ENCODE measurements around the gene FUT4.

DNA sequence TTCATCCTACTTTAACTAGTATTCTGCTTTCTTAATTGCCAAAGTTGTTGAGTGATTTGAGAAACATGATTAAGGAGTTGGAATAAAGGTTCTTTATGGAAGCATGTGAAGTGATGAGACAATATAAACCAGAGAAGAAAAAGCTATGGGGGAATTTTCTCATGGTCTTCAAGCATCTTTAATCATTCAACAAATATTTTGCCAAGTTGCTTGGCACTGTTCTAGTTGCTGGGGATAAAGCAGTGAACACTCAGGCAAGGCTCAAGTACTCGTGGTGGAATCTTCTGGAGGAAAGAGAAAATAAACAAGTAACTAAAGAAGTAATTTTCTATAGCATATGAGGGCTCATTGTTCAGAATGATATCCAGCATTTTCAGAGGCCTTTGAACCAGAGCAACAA lies 14.3 kb downstream of the FUT4 start:
- TF ChIP-seq, protein P1, sequence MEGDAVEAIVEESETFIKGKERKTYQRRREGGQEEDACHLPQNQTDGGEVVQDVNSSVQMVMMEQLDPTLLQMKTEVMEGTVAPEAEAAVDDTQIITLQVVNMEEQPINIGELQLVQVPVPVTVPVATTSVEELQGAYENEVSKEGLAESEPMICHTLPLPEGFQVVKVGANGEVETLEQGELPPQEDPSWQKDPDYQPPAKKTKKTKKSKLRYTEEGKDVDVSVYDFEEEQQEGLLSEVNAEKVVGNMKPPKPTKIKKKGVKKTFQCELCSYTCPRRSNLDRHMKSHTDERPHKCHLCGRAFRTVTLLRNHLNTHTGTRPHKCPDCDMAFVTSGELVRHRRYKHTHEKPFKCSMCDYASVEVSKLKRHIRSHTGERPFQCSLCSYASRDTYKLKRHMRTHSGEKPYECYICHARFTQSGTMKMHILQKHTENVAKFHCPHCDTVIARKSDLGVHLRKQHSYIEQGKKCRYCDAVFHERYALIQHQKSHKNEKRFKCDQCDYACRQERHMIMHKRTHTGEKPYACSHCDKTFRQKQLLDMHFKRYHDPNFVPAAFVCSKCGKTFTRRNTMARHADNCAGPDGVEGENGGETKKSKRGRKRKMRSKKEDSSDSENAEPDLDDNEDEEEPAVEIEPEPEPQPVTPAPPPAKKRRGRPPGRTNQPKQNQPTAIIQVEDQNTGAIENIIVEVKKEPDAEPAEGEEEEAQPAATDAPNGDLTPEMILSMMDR (conservative IDR thresholded peaks at IDR 0.05; ENCODE audit: low read length) = no peak
- TF ChIP-seq EZH2phosphoT487 (IDR thresholded peaks at IDR 0.05; ENCODE audit: borderline replicate concordance, low read depth, low read length) = no peak

All from OCI-LY7 (cell line).